ENCODE results near the gene C1QTNF9. TPM values are rescaled to one million over a fixed set of nuclear protein-coding genes. Genes with fewer than 3 reads are reported as not detected.

Gene C1QTNF9
- total RNA-seq, 1 experiment from 2014 or later: not detected

- Mint-ChIP-seq H3K4me1 (peaks cover 4% of the 10 kb centered on the region; the same call in 1 of the 2 replicates), H3K9me3 (no peaks in the 10 kb centered on the region), H3K4me3 (no peak overlapping the region), H3K27ac (no peak overlapping the region), H3K27me3 (ENCODE audit: low read depth) (no peaks in the 10 kb centered on the region), H3K36me3 (no peaks in the 10 kb centered on the region)
- DNase-seq (ENCODE audit: low spot score) (no peak), ATAC-seq (no peak; the same call in 1 of the 2 replicates)
- ChIA-PET POLR2A (no interaction called here), CTCF (no interaction called here)
- TF ChIP-seq ZNF263 (CRISPR knock-in tag; IDR thresholded peaks at IDR 0.05; ENCODE audit: low read depth) (no peak), STAT6 (CRISPR knock-in tag; conservative IDR thresholded peaks at IDR 0.05; ENCODE audit: low read depth) (no peak), PREB (CRISPR knock-in tag; IDR thresholded peaks at IDR 0.05; ENCODE audit: borderline replicate concordance) (no peak), GRHL2 (CRISPR knock-in tag; IDR thresholded peaks at IDR 0.05; ENCODE audit: insufficient replicate concordance, severe bottlenecking) (no peak), ZMAT4 (CRISPR knock-in tag; IDR thresholded peaks at IDR 0.05) (no peak), JAZF1 (CRISPR knock-in tag; IDR thresholded peaks at IDR 0.05) (no peak), NFYB (CRISPR knock-in tag; conservative IDR thresholded peaks at IDR 0.05; ENCODE audit: low read depth) (no peak), FOXK1 (CRISPR knock-in tag; IDR thresholded peaks at IDR 0.05) (no peak), ZNF416 (CRISPR knock-in tag; IDR thresholded peaks at IDR 0.05) (no peak), SOX15 (CRISPR knock-in tag; IDR thresholded peaks at IDR 0.05) (no peak), ATF1 (CRISPR knock-in tag; IDR thresholded peaks at IDR 0.05) (no peak), EMX1 (CRISPR knock-in tag; IDR thresholded peaks at IDR 0.05) (no peak), AR (CRISPR knock-in tag; IDR thresholded peaks at IDR 0.05) (no peak), ZNF138 (CRISPR knock-in tag; conservative IDR thresholded peaks at IDR 0.05) (no peak), ZNF281 (CRISPR knock-in tag; IDR thresholded peaks at IDR 0.05) (no peak)
- TF ChIP-seq, protein P1, sequence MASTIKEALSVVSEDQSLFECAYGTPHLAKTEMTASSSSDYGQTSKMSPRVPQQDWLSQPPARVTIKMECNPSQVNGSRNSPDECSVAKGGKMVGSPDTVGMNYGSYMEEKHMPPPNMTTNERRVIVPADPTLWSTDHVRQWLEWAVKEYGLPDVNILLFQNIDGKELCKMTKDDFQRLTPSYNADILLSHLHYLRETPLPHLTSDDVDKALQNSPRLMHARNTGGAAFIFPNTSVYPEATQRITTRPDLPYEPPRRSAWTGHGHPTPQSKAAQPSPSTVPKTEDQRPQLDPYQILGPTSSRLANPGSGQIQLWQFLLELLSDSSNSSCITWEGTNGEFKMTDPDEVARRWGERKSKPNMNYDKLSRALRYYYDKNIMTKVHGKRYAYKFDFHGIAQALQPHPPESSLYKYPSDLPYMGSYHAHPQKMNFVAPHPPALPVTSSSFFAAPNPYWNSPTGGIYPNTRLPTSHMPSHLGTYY (CRISPR knock-in tag; IDR thresholded peaks at IDR 0.05): no peak
- TF ChIP-seq, protein P2, sequence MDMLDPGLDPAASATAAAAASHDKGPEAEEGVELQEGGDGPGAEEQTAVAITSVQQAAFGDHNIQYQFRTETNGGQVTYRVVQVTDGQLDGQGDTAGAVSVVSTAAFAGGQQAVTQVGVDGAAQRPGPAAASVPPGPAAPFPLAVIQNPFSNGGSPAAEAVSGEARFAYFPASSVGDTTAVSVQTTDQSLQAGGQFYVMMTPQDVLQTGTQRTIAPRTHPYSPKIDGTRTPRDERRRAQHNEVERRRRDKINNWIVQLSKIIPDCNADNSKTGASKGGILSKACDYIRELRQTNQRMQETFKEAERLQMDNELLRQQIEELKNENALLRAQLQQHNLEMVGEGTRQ (CRISPR knock-in tag; IDR thresholded peaks at IDR 0.05): no peak
Measured at GRCh38 chr13:24264976-24265375, 44.4 kb upstream of the C1QTNF9 start.

Data from WTC11 (cell line).